CD4-positive, alpha-beta T cell treated with Interferon alpha-2 for 1 hour (primary cell): ENCODE results near the gene MIPOL1.

Experiments used
- DNase-seq, 2 donors: peaks; one replicate each; pipeline ENCODE4 v3.0.0-alpha.2; 2020 to 2022

MIPOL1 gene

GRCh38 chr14:37601865-37602264 lies 404.1 kb downstream of the MIPOL1 start:
- DNase-seq: no peak
